IPS-NIHi7 (cell line): ENCODE results near the gene RBMS2.
"Not testable (repeated sequence)": the region's sequence is repeated elsewhere in the genome, so short reads cannot be mapped to it uniquely, and the experiment has no call there.

Source experiments
- DNase-seq: peaks from one replicate; pipeline ENCODE4 v3.0.0; 2012; ENCODE audit warnings: mixed read lengths; ENCODE audit errors: extremely low spot score

The RBMS2 gene

GRCh38 chr12:56517854-56518253, 3.8 kb upstream of the RBMS2 start:
- no peak for DNase-seq

GRCh38 chr12:56518570-56518969, 3.0 kb upstream of the RBMS2 start:
- no peak for DNase-seq

GRCh38 chr12:56520048-56520447, 1.6 kb upstream of the RBMS2 start:
- no peak for DNase-seq

GRCh38 chr12:56520506-56520905, 1.1 kb upstream of the RBMS2 start:
- DNase-seq: no peak

- DNase-seq: no peak
Measured at GRCh38 chr12:56521209-56521589, 421 bp upstream of the RBMS2 start.

- peak; percentile 14 for DNase-seq
Measured at GRCh38 chr12:56522411-56523193, 982 bp downstream of the RBMS2 start.

GRCh38 chr12:56528846-56529245, 7.2 kb downstream of the RBMS2 start:
- no peak for DNase-seq

- no peak for DNase-seq
Measured at GRCh38 chr12:56529656-56530055, 8.0 kb downstream of the RBMS2 start.

GRCh38 chr12:56530390-56531055, 8.9 kb downstream of the RBMS2 start:
- DNase-seq: no peak

GRCh38 chr12:56537546-56537945, 15.9 kb downstream of the RBMS2 start:
- DNase-seq: no peak

GRCh38 chr12:56541631-56542030, 20.0 kb downstream of the RBMS2 start:
- no peak for DNase-seq

GRCh38 chr12:56542164-56542563, 20.5 kb downstream of the RBMS2 start:
- no peak for DNase-seq

- DNase-seq: no peak
Measured at GRCh38 chr12:56545023-56545604, 23.5 kb downstream of the RBMS2 start.

- no peak for DNase-seq
Measured at GRCh38 chr12:56546680-56547079, 25.1 kb downstream of the RBMS2 start.

GRCh38 chr12:56551070-56551469, 29.4 kb downstream of the RBMS2 start:
- no peak for DNase-seq

- DNase-seq: peak; percentile 65
Measured at GRCh38 chr12:56565510-56566101, 44.0 kb downstream of the RBMS2 start.

GRCh38 chr12:56568146-56568545, 46.5 kb downstream of the RBMS2 start:
- no peak for DNase-seq

- DNase-seq: no peak
Measured at GRCh38 chr12:56571121-56571520, 49.5 kb downstream of the RBMS2 start.

GRCh38 chr12:56572288-56572687, 50.7 kb downstream of the RBMS2 start:
- no peak for DNase-seq

- no peak for DNase-seq
Measured at GRCh38 chr12:56574210-56574609, 52.6 kb downstream of the RBMS2 start.

GRCh38 chr12:56577248-56577647, 55.6 kb downstream of the RBMS2 start:
- not testable (repeated sequence) for DNase-seq

- DNase-seq: no peak
Measured at GRCh38 chr12:56578983-56579546, 57.4 kb downstream of the RBMS2 start.
